H9 (cell line): ENCODE results near the gene SRPX. TPM values are rescaled to one million over a fixed set of nuclear protein-coding genes. Genes with fewer than 3 reads are reported as not detected.

Experiments
- DNase-seq: peaks from one replicate; pipeline ENCODE4 v3.0.0-alpha.2; 2017
- H2AFZ ChIP-seq: one replicate; pipeline ENCODE4 v1.6.1; 2013; ENCODE audit warnings: mild to moderate bottlenecking, low read length, control low read depth, moderate library complexity
- H2AK5ac ChIP-seq: 2 replicates; pipeline ENCODE4 v1.6.1; 2013; ENCODE audit warnings: low read length, control low read depth, mixed read lengths; ENCODE audit not compliant: insufficient read length
- H2BK120ac ChIP-seq: one replicate; pipeline ENCODE4 v1.6.1; 2013; ENCODE audit warnings: low read depth, mild to moderate bottlenecking, low read length, control low read depth, inconsistent platforms; ENCODE audit not compliant: poor library complexity, severe bottlenecking
- H2BK12ac ChIP-seq: 2 replicates; pipeline ENCODE4 v1.6.1; 2013; ENCODE audit warnings: low read length, control low read depth, mixed read lengths, low read depth; ENCODE audit not compliant: insufficient read length
- H2BK15ac ChIP-seq: 2 replicates; pipeline ENCODE4 v1.6.1; 2013; ENCODE audit warnings: low read depth, low read length, control low read depth
- H2BK20ac ChIP-seq: one replicate; pipeline ENCODE4 v1.6.1; 2013; ENCODE audit warnings: low read depth, mild to moderate bottlenecking, low read length, control low read depth, inconsistent platforms; ENCODE audit not compliant: poor library complexity, severe bottlenecking
- H2BK5ac ChIP-seq: 2 replicates; pipeline ENCODE4 v1.6.1; 2013; ENCODE audit warnings: low read length, control low read depth, mixed read lengths; ENCODE audit not compliant: insufficient read length
- H3K14ac ChIP-seq: 2 replicates; pipeline ENCODE4 v1.6.1; 2013; ENCODE audit warnings: low read length, control low read depth; ENCODE audit not compliant: insufficient read depth
- H3K18ac ChIP-seq: 2 replicates; pipeline ENCODE4 v1.6.1; 2013; ENCODE audit warnings: low read depth, mild to moderate bottlenecking, mixed read lengths, low read length, control low read depth; ENCODE audit not compliant: insufficient read length
- H3K23ac ChIP-seq: 2 replicates; pipeline ENCODE4 v1.6.1; 2013; ENCODE audit warnings: low read length, control low read depth, mixed read lengths, low read depth; ENCODE audit not compliant: insufficient read length
- H3K23me2 ChIP-seq: 2 replicates; pipeline ENCODE4 v1.6.1; 2013; ENCODE audit warnings: low read depth, mild to moderate bottlenecking, mixed read lengths, low read length, control low read depth; ENCODE audit not compliant: insufficient read length, poor library complexity, severe bottlenecking
- H3K27ac ChIP-seq: 2 replicates; pipeline ENCODE4 v1.5.1; 2013; ENCODE audit warnings: low read length, control low read depth, mixed read lengths, low read depth; ENCODE audit not compliant: insufficient read length
- H3K27me3 ChIP-seq: 2 replicates; pipeline ENCODE4 v1.6.1; 2013; ENCODE audit warnings: low read length, control low read depth, inconsistent platforms; ENCODE audit not compliant: insufficient read depth
- H3K4ac ChIP-seq: 2 replicates; pipeline ENCODE4 v1.6.1; 2013; ENCODE audit warnings: low read depth, mild to moderate bottlenecking, control low read depth, inconsistent platforms, low read length, moderate library complexity
- H3K4me1 ChIP-seq: 2 replicates; pipeline ENCODE4 v1.6.1; 2013; ENCODE audit warnings: low read length, control low read depth, inconsistent platforms; ENCODE audit not compliant: insufficient read depth
- H3K4me2 ChIP-seq: 2 replicates; pipeline ENCODE4 v1.6.1; 2013; ENCODE audit warnings: low read length, control low read depth, mixed read lengths; ENCODE audit not compliant: insufficient read length, insufficient read depth
- H3K56ac ChIP-seq: 2 replicates; pipeline ENCODE4 v1.6.1; 2013; ENCODE audit warnings: low read depth, mild to moderate bottlenecking, mixed read lengths, low read length, control low read depth; ENCODE audit not compliant: insufficient read length
- H3K79me1 ChIP-seq: 2 replicates; pipeline ENCODE4 v1.6.1; 2013; ENCODE audit warnings: low read depth, mild to moderate bottlenecking, moderate library complexity, low read length, control low read depth, inconsistent platforms; ENCODE audit not compliant: insufficient read depth, poor library complexity, severe bottlenecking
- H3K79me2 ChIP-seq: 2 replicates; pipeline ENCODE4 v1.6.1; 2013; ENCODE audit warnings: low read length, control low read depth, inconsistent platforms; ENCODE audit not compliant: insufficient read depth
- H3K9ac ChIP-seq: 2 replicates; pipeline ENCODE4 v1.6.1; 2013; ENCODE audit warnings: low read length, control low read depth, mixed read lengths; ENCODE audit not compliant: insufficient read length; ENCODE audit errors: extremely low read depth
- H3K9me3 ChIP-seq: one replicate; pipeline ENCODE4 v1.6.1; 2013; ENCODE audit warnings: low read depth, low read length, inconsistent platforms; ENCODE audit not compliant: control insufficient read depth
- H3T11ph ChIP-seq: one replicate; pipeline ENCODE4 v1.6.1; 2013; ENCODE audit warnings: mild to moderate bottlenecking, low read length, control low read depth, inconsistent platforms
- H4K20me1 ChIP-seq: one replicate; pipeline ENCODE4 v1.6.1; 2013; ENCODE audit not compliant: control insufficient read depth, insufficient read length, insufficient read depth
- H4K5ac ChIP-seq: 2 replicates; pipeline ENCODE4 v1.6.1; 2013; ENCODE audit warnings: low read depth, mild to moderate bottlenecking, mixed read lengths, low read length, control low read depth; ENCODE audit not compliant: insufficient read length
- H4K8ac ChIP-seq: replicated peaks from 2 replicates; pipeline ENCODE4 v1.6.1; 2013; ENCODE audit warnings: low read length, control low read depth, mixed read lengths, low read depth; ENCODE audit not compliant: insufficient read length
- H4K91ac ChIP-seq: 2 replicates; pipeline ENCODE4 v1.6.1; 2013; ENCODE audit warnings: low read depth, mild to moderate bottlenecking, moderate library complexity, mixed read lengths, low read length, control low read depth; ENCODE audit not compliant: insufficient read length
- H3K27ac Mint-ChIP-seq, 3 experiments: 2 replicates in 2 of 3; 3 replicates in 1 of 3; pipeline ENCODE4 v1.8.0; 2020 to 2021; ENCODE audit warnings: mixed read lengths in 3 of 3, mild to moderate bottlenecking in 1 of 3, moderate library complexity in 1 of 3
- H3K27me3 Mint-ChIP-seq: 2 replicates; pipeline ENCODE4 v1.8.0; 2021; ENCODE audit warnings: low read depth, mild to moderate bottlenecking, moderate library complexity, mixed read lengths
- H3K36me3 Mint-ChIP-seq, 3 experiments: 2 replicates in 2 of 3; 3 replicates in 1 of 3; pipeline ENCODE4 v1.8.0; 2020 to 2021; ENCODE audit warnings: low read depth in 3 of 3, mixed read lengths in 3 of 3; ENCODE audit not compliant: insufficient read depth in 1 of 3
- H3K4me1 Mint-ChIP-seq, 2 experiments: 2 replicates each; pipeline ENCODE4 v1.8.0; 2020; ENCODE audit warnings: mixed read lengths in 2 of 2
- H3K4me3 Mint-ChIP-seq, 2 experiments: 2 replicates in 1 of 2; 3 replicates in 1 of 2; pipeline ENCODE4 v1.8.0; 2020 to 2021; ENCODE audit warnings: mild to moderate bottlenecking in 2 of 2, mixed read lengths in 2 of 2, moderate library complexity in 1 of 2
- H3K9me3 Mint-ChIP-seq, 2 experiments: 2 replicates in 1 of 2; 3 replicates in 1 of 2; pipeline ENCODE4 v1.8.0; 2020; ENCODE audit warnings: mild to moderate bottlenecking in 2 of 2, mixed read lengths in 2 of 2, moderate library complexity in 1 of 2
- CTCF ChIP-seq: fragments of 200-600 bp; sonication (generic); conservative IDR thresholded peaks from 3 replicates; pipeline ENCODE4 v1.8.0; 2021; ENCODE audit warnings: antibody characterized with exemption, mild to moderate bottlenecking
- WGBS: extraction: QIAGEN DNeasy Blood & Tissue Kit; methylation state at CpG from one replicate; pipeline ENCODE4 v1.1.7; 2013; ENCODE audit warnings: missing lambda C conversion rate, low lambda C conversion rate, mixed read lengths; ENCODE audit not compliant: insufficient read length; ENCODE audit errors: extremely low coverage; 5-methylcytosine and 5-hydroxymethylcytosine counted together
- total RNA-seq: library from RNA; stranded (reverse); gene quantifications from 2 replicates; pipeline ENCODE4 v1.2.1, GENCODE V29; 2021

The SRPX gene
- total RNA-seq, 1 experiment from 2014 or later: 2.8 TPM

GRCh38 chrX:38154340-38154739 lies 66.3 kb downstream of the SRPX start:
- Histone ChIP-seq H2BK5ac (no peak overlapping the region), H4K8ac (no peak overlapping the region), H3K9me3 (no peaks in the 10 kb centered on the region), H3K23ac (no peak overlapping the region), H3K79me2 (no peaks in the 10 kb centered on the region), H4K91ac (no peak overlapping the region), H3K14ac (no peak overlapping the region), H4K5ac (no peak overlapping the region), H3K79me1 (no peaks in the 10 kb centered on the region), H2BK15ac (no peak overlapping the region), H3K4ac (no peak overlapping the region), H2BK120ac (no peak overlapping the region), H2BK20ac (no peak overlapping the region), H3T11ph (no peak overlapping the region), H4K20me1 (no peaks in the 10 kb centered on the region), H3K9ac (no peak overlapping the region), H3K27ac (no peak overlapping the region), H3K4me2 (no peak overlapping the region), H2AFZ (no peak overlapping the region), H3K18ac (no peak overlapping the region), H3K56ac (no peak overlapping the region), H2AK5ac (no peak overlapping the region), H2BK12ac (no peak overlapping the region), H3K27me3 (no peaks in the 10 kb centered on the region), H3K23me2 (no peaks in the 10 kb centered on the region), H3K4me1 (no peaks in the 10 kb centered on the region)
- Mint-ChIP-seq H3K27me3 (no peaks in the 10 kb centered on the region; the same call in 1 of the 2 replicates), H3K4me1 (peaks cover 0 to 3% of the 10 kb centered on the region in 2 experiments; a peak in 2 of 4 replicates), H3K27ac (no peak overlapping the region), H3K4me3 (no peak overlapping the region), H3K9me3 (peaks cover 51 to 66% of the 10 kb centered on the region in 2 experiments), H3K36me3 (peaks cover 0 to 2% (median 0%) of the 10 kb centered on the region in 3 experiments; a peak in 2 of 7 replicates)
- TF ChIP-seq CTCF: no peak
- WGBS: no CpG with 5 or more reads among the region's 5 CpGs
- no peak for DNase-seq
